ENCODE measurements around the gene CDS1. TPM values are rescaled to one million over a fixed set of nuclear protein-coding genes. Genes with fewer than 3 reads are reported as not detected.
"Not testable (repeated sequence)": the region's sequence is repeated elsewhere in the genome, so short reads cannot be mapped to it uniquely, and the experiment has no call there.

CDS1 gene
- total RNA-seq, result 10 to 100 TPM; 13.9 to 19.9 TPM

- intact Hi-C loops (cut with DNase I), result no loop called here
- peak within 1 kb of the TSS; percentile 84 to 87 for H3K4me3 ChIP-seq
- no peaks in the 10 kb centered on the region for H3K4me1 ChIP-seq (replicated peaks)
- peak within 1 kb of the TSS; percentile 95 to 97 for H3K27ac ChIP-seq
- H3K36me3 ChIP-seq, result no peaks in the 10 kb centered on the region
- no peaks in the 10 kb centered on the region for H3K9me3 ChIP-seq
- no peaks in the 10 kb centered on the region for H3K27me3 ChIP-seq (replicated peaks; ENCODE audit: insufficient read depth)
- under 1% methylated on average over 74 of the region's 88 CpGs for WGBS
- DNase-seq (ENCODE audit: low spot score), result peak; percentile 62
- no peak for TF ChIP-seq POLR2A (IDR thresholded peaks at IDR 0.05)
- no peak for TF ChIP-seq CTCF (IDR thresholded peaks at IDR 0.05)
- peak; percentile 7 for TF ChIP-seq POLR2AphosphoS5 (IDR thresholded peaks at IDR 0.05)
These were observed at the start of gene CDS1 for GRCh38 chr4:84582988-84583875. Gene CDS1, plus strand, starts transcription at chr4:84583127. Its CDS starts 275 bp downstream, at chr4:84583402.

- no peak for DNase-seq (ENCODE audit: low spot score)
- no peak for TF ChIP-seq CTCF (IDR thresholded peaks at IDR 0.05)
- TF ChIP-seq POLR2AphosphoS5 (IDR thresholded peaks at IDR 0.05), result no peak
- TF ChIP-seq POLR2A (IDR thresholded peaks at IDR 0.05), result no peak
- Histone ChIP-seq H3K4me1 (replicated peaks) (no peaks in the 10 kb centered on the region), H3K9me3 (no peaks in the 10 kb centered on the region), H3K4me3 (no peak overlapping the region), H3K27me3 (replicated peaks; ENCODE audit: insufficient read depth) (no peaks in the 10 kb centered on the region), H3K36me3 (no peaks in the 10 kb centered on the region), H3K27ac (no peak overlapping the region)
- WGBS, result 92% methylated on average over 2 of the region's 2 CpGs
- intact Hi-C loops (cut with DNase I), result no loop called here
These were observed 47.0 kb upstream of the CDS1 start for GRCh38 chr4:84535901-84536300.

- DNase-seq (ENCODE audit: low spot score), result no peak
- Histone ChIP-seq H3K36me3 (no peaks in the 10 kb centered on the region), H3K4me1 (replicated peaks) (no peaks in the 10 kb centered on the region), H3K27ac (no peak overlapping the region), H3K9me3 (no peaks in the 10 kb centered on the region), H3K4me3 (no peak overlapping the region), H3K27me3 (replicated peaks; ENCODE audit: insufficient read depth) (no peaks in the 10 kb centered on the region)
- WGBS, result 54% methylated on average over 5 of the region's 5 CpGs
- no peak for TF ChIP-seq POLR2AphosphoS5 (IDR thresholded peaks at IDR 0.05)
- no peak for TF ChIP-seq POLR2A (IDR thresholded peaks at IDR 0.05)
- TF ChIP-seq CTCF (IDR thresholded peaks at IDR 0.05), result no peak
- intact Hi-C loops (cut with DNase I), result no loop called here
These were observed 37.8 kb upstream of the CDS1 start for GRCh38 chr4:84545093-84545492.

- no peaks in the 10 kb centered on the region for H3K9me3 ChIP-seq
- no peak overlapping the region for H3K4me3 ChIP-seq
- intact Hi-C loops (cut with DNase I), result no loop called here
- 79% methylated on average over 3 of the region's 3 CpGs for WGBS
- H3K27ac ChIP-seq, result no peak overlapping the region
- no peak for DNase-seq (ENCODE audit: low spot score)
- H3K27me3 ChIP-seq (replicated peaks; ENCODE audit: insufficient read depth), result no peaks in the 10 kb centered on the region
- no peak for TF ChIP-seq POLR2A (IDR thresholded peaks at IDR 0.05)
- no peak for TF ChIP-seq CTCF (IDR thresholded peaks at IDR 0.05)
- no peak for TF ChIP-seq POLR2AphosphoS5 (IDR thresholded peaks at IDR 0.05)
- no peaks in the 10 kb centered on the region for H3K4me1 ChIP-seq (replicated peaks)
- no peaks in the 10 kb centered on the region for H3K36me3 ChIP-seq
These were observed 35.7 kb upstream of the CDS1 start for GRCh38 chr4:84547211-84547610.

GRCh38 chr4:84549191-84549590 is 33.7 kb upstream of the CDS1 start:
- H3K9me3 ChIP-seq; H3K4me1 ChIP-seq (replicated peaks); H3K36me3 ChIP-seq; H3K27ac ChIP-seq; DNase-seq (ENCODE audit: low spot score); H3K27me3 ChIP-seq (replicated peaks; ENCODE audit: insufficient read depth); intact Hi-C loops (cut with DNase I); H3K4me3 ChIP-seq: not testable (repeated sequence)
- WGBS, result 91% methylated on average over 6 of the region's 6 CpGs

Data from prostate gland (tissue), 2 donors.